Panc1 (cell line): Measurements from ENCODE around the gene CAMK1D.

Source experiments
- POLR2AphosphoS5 ChIP-seq: IDR thresholded peaks from 2 replicates; pipeline ENCODE4 v1.6.1; 2012; ENCODE audit warnings: mild to moderate bottlenecking, low read depth, low read length, moderate library complexity
- TF ChIP-seq, protein P1 (sequence below): fragments of 450-650 bp; IDR thresholded peaks from 2 replicates; pipeline ENCODE4 v1.5.1; 2017; ENCODE audit warnings: mild to moderate bottlenecking

DNA sequence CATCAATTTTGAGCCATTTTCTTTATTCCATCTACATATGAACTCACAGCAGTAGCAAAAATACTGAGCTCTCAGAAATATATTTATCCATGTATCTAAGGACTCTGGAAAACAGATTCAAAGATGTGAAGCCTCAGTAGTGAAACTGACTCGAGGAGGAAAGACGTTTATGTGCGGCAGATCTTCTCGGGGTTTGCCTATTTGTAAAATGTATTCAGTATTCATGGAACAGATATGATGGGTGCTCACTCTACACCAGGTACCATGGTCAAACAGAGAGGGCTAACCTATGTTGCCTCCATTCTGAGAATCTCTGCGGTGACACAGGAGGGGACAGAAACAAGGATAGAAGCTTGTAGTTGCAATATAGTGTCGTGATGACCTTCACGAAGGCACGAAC is 93.7 kb downstream of the CAMK1D start:
- no peak for TF ChIP-seq POLR2AphosphoS5
- TF ChIP-seq, protein P1, sequence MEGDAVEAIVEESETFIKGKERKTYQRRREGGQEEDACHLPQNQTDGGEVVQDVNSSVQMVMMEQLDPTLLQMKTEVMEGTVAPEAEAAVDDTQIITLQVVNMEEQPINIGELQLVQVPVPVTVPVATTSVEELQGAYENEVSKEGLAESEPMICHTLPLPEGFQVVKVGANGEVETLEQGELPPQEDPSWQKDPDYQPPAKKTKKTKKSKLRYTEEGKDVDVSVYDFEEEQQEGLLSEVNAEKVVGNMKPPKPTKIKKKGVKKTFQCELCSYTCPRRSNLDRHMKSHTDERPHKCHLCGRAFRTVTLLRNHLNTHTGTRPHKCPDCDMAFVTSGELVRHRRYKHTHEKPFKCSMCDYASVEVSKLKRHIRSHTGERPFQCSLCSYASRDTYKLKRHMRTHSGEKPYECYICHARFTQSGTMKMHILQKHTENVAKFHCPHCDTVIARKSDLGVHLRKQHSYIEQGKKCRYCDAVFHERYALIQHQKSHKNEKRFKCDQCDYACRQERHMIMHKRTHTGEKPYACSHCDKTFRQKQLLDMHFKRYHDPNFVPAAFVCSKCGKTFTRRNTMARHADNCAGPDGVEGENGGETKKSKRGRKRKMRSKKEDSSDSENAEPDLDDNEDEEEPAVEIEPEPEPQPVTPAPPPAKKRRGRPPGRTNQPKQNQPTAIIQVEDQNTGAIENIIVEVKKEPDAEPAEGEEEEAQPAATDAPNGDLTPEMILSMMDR: no peak
